GM23338 (cell line): ENCODE results near the gene INTS3. TPM values are rescaled to one million over a fixed set of nuclear protein-coding genes. Genes with fewer than 3 reads are reported as not detected.

Experiments
- ATAC-seq: fragments of 200-7000 bp; cut with Tn5 transposase; 3 replicates; pipeline ENCODE4 v1.9.1; 2020
- DNase-seq: peaks from one replicate; pipeline ENCODE4 v3.0.0-alpha.2; 2015; ENCODE audit warnings: low spot score
- H2AFZ ChIP-seq: fragments of 200-600 bp; sonication (generic); 2 replicates; pipeline ENCODE4 v1.8.0; 2016; ENCODE audit warnings: antibody characterized with exemption, mild to moderate bottlenecking, moderate library complexity
- H3F3A ChIP-seq: fragments of 200-600 bp; sonication (generic); replicated peaks from 2 replicates; pipeline ENCODE4 v1.8.0; 2017; ENCODE audit warnings: antibody characterized with exemption, mixed run types, low read depth
- H3K27ac ChIP-seq: fragments of 200-600 bp; sonication (generic); 2 replicates; pipeline ENCODE4 v1.6.1; 2016; ENCODE audit warnings: low read depth
- H3K27me3 ChIP-seq: fragments of 200-600 bp; sonication (generic); 2 replicates; pipeline ENCODE4 v1.8.0; 2016; ENCODE audit warnings: mild to moderate bottlenecking, mixed run types, moderate library complexity; ENCODE audit not compliant: insufficient read depth
- H3K36me3 ChIP-seq: fragments of 200-600 bp; sonication (generic); 2 replicates; pipeline ENCODE4 v1.8.0; 2016; ENCODE audit warnings: mild to moderate bottlenecking; ENCODE audit not compliant: insufficient read depth
- H3K4me1 ChIP-seq: fragments of 200-600 bp; sonication (generic); 2 replicates; pipeline ENCODE4 v1.8.0; 2016; ENCODE audit warnings: mild to moderate bottlenecking, moderate library complexity; ENCODE audit not compliant: insufficient read depth
- H3K4me2 ChIP-seq: fragments of 200-600 bp; sonication (generic); 2 replicates; pipeline ENCODE4 v1.7.1; 2017; ENCODE audit warnings: mixed run types
- H3K4me3 ChIP-seq: fragments of 200-600 bp; sonication (generic); 2 replicates; pipeline ENCODE4 v1.6.1; 2016; ENCODE audit warnings: mixed run types
- H3K79me2 ChIP-seq: fragments of 200-600 bp; sonication (generic); replicated peaks from 2 replicates; pipeline ENCODE4 v1.8.0; 2017; ENCODE audit warnings: mild to moderate bottlenecking; ENCODE audit not compliant: insufficient read depth
- H3K9me2 ChIP-seq: fragments of 200-600 bp; sonication (generic); 2 replicates; pipeline ENCODE4 v1.8.0; 2017; ENCODE audit not compliant: insufficient read depth
- H4K20me1 ChIP-seq: fragments of 200-600 bp; sonication (generic); replicated peaks from 2 replicates; pipeline ENCODE4 v1.8.0; 2017; ENCODE audit warnings: mild to moderate bottlenecking; ENCODE audit not compliant: insufficient read depth
- H3K27ac Mint-ChIP-seq: 2 replicates; pipeline ENCODE4 v1.8.0; 2020; ENCODE audit warnings: inconsistent platforms, mild to moderate bottlenecking, moderate library complexity, mixed read lengths
- H3K27me3 Mint-ChIP-seq: 3 replicates; pipeline ENCODE4 v1.8.0; 2022; ENCODE audit warnings: low read depth, mild to moderate bottlenecking, moderate library complexity, mixed read lengths, inconsistent platforms; ENCODE audit not compliant: insufficient read depth, poor library complexity
- H3K36me3 Mint-ChIP-seq: 3 replicates; pipeline ENCODE4 v1.8.0; 2021; ENCODE audit warnings: low read depth, mild to moderate bottlenecking, inconsistent platforms, moderate library complexity, mixed read lengths
- H3K4me1 Mint-ChIP-seq: 3 replicates; pipeline ENCODE4 v1.8.0; 2020; ENCODE audit warnings: mild to moderate bottlenecking, inconsistent platforms, mixed read lengths
- H3K4me3 Mint-ChIP-seq: 3 replicates; pipeline ENCODE4 v1.8.0; 2021; ENCODE audit warnings: moderate library complexity, mild to moderate bottlenecking, inconsistent platforms, mixed read lengths
- H3K9me3 Mint-ChIP-seq: 3 replicates; pipeline ENCODE4 v1.8.0; 2020; ENCODE audit warnings: moderate library complexity, mild to moderate bottlenecking, inconsistent platforms, mixed read lengths
- CREB1 ChIP-seq: fragments of 250-450 bp; sonication (Bioruptor Pico); IDR thresholded peaks from 2 replicates; pipeline ENCODE4 v1.5.0; 2020; ENCODE audit warnings: low read depth, mild to moderate bottlenecking, moderate library complexity
- CTCF ChIP-seq, 2 experiments: fragments of 200-600 bp in 1 of 2; sonication (generic) in 1 of 2; conservative IDR thresholded peaks; 2 replicates each; pipeline versions ENCODE4 v1.5.1 to v1.6.1; 2016 to 2017; ENCODE audit warnings: antibody characterized with exemption in 2 of 2, low read depth in 2 of 2, mild to moderate bottlenecking in 2 of 2, moderate library complexity in 1 of 2
- ETS1 ChIP-seq: IDR thresholded peaks from 2 replicates; pipeline ENCODE4 v1.6.1; 2016; ENCODE audit warnings: antibody characterized with exemption
- EZH2 ChIP-seq: fragments of 200-600 bp; sonication (generic); IDR thresholded peaks from one replicate; pipeline ENCODE4 v1.8.0; 2017; ENCODE audit warnings: antibody characterized with exemption, mild to moderate bottlenecking, low read depth; ENCODE audit not compliant: unreplicated experiment
- EZH2phosphoT487 ChIP-seq: fragments of 200-600 bp; sonication (generic); IDR thresholded peaks from one replicate; pipeline ENCODE4 v1.8.1; 2018; ENCODE audit warnings: antibody characterized with exemption; ENCODE audit not compliant: unreplicated experiment
- JUNB ChIP-seq: IDR thresholded peaks from one replicate; pipeline ENCODE4 v1.6.1; 2016; ENCODE audit warnings: antibody characterized with exemption; ENCODE audit not compliant: unreplicated experiment
- NANOG ChIP-seq: IDR thresholded peaks from 2 replicates; pipeline ENCODE4 v1.6.1; 2016; ENCODE audit warnings: antibody characterized with exemption, borderline replicate concordance
- POLR2AphosphoS5 ChIP-seq: IDR thresholded peaks from 2 replicates; pipeline ENCODE4 v1.6.1; 2016; ENCODE audit warnings: antibody characterized with exemption, low read depth
- REST ChIP-seq: IDR thresholded peaks from one replicate; pipeline ENCODE4 v1.6.1; 2018; ENCODE audit warnings: antibody characterized with exemption; ENCODE audit not compliant: unreplicated experiment
- STAT1 ChIP-seq: IDR thresholded peaks from one replicate; pipeline ENCODE4 v1.6.1; 2016; ENCODE audit warnings: antibody characterized with exemption; ENCODE audit not compliant: unreplicated experiment
- ZNF114 ChIP-seq: fragments of 250-450 bp; sonication (Bioruptor Pico); IDR thresholded peaks from 2 replicates; pipeline ENCODE4 v1.5.0; 2020; ENCODE audit warnings: mild to moderate bottlenecking, moderate library complexity
- ZNF331 ChIP-seq: fragments of 250-450 bp; sonication (Bioruptor Pico); IDR thresholded peaks from 2 replicates; pipeline ENCODE4 v1.5.0; 2020; ENCODE audit warnings: low read depth, mild to moderate bottlenecking, moderate library complexity
- ZNF462 ChIP-seq: fragments of 250-450 bp; sonication (Bioruptor Pico); IDR thresholded peaks from 2 replicates; pipeline ENCODE4 v1.5.0; 2020; ENCODE audit warnings: mild to moderate bottlenecking, moderate library complexity
- polyA plus RNA-seq: library from polyadenylated mRNA; unstranded; fragments of >200 nt; fragmentation: Nextera tagmentation; extraction: Ambion mirVana; gene quantifications from 2 replicates; pipeline ENCODE4 v1.2.1, GENCODE V29; 2016
- total RNA-seq: library from RNA; depleted of rRNA; stranded (reverse); fragments of >200 nt; shearing (Covaris generic); gene quantifications from 2 replicates; pipeline ENCODE4 v1.2.3, GENCODE V29; 2014

INTS3 gene
- total and polyA plus RNA-seq, 2 experiments from 2014 or later: 22.7 to 51.3 TPM

GRCh38 chr1:153795330-153795837, 67.5 kb downstream of the INTS3 start:
- no peak for DNase-seq
- Mint-ChIP-seq H3K9me3 (no peaks in the 10 kb centered on the region), H3K27me3 (peaks cover 16% of the 10 kb centered on the region), H3K27ac (no peak overlapping the region), H3K4me1 (peaks cover 34% of the 10 kb centered on the region), H3K4me3 (no peak overlapping the region), H3K36me3 (no peaks in the 10 kb centered on the region; the same call in 2 of the 3 replicates)
- Histone ChIP-seq H3K4me2 (no peak overlapping the region), H3K27ac (no peak overlapping the region), H4K20me1 (0 out of 2 replicates have a peak, but pooled peaks cover 3% of the 10 kb centered on the region), H3K9me2 (no peaks in the 10 kb centered on the region), H3K79me2 (no peaks in the 10 kb centered on the region), H2AFZ (no peak overlapping the region), H3K4me1 (peaks cover 19% of the 10 kb centered on the region), H3F3A (0 out of 2 replicates have a peak, but pooled peaks cover 8% of the 10 kb centered on the region), H3K27me3 (no peaks in the 10 kb centered on the region), H3K36me3 (no peaks in the 10 kb centered on the region), H3K4me3 (no peak overlapping the region)
- peak; percentile 1; the same call in 2 of the 3 replicates for ATAC-seq
- TF ChIP-seq CREB1 (CRISPR knock-in tag): no peak
- TF ChIP-seq ETS1: no peak
- no peak for TF ChIP-seq STAT1
- no peak for TF ChIP-seq ZNF331 (CRISPR knock-in tag)
- no peak for TF ChIP-seq EZH2
- TF ChIP-seq CTCF (conservative IDR thresholded peaks at IDR 0.05; ENCODE audit: low read depth in 2 of 2): no peak
- TF ChIP-seq ZNF462: no peak
- no peak for TF ChIP-seq NANOG
- TF ChIP-seq EZH2phosphoT487: no peak
- TF ChIP-seq JUNB: no peak
- TF ChIP-seq REST: no peak
- TF ChIP-seq POLR2AphosphoS5: no peak
- no peak for TF ChIP-seq ZNF114 (CRISPR knock-in tag)
